ENCODE data around the gene PTPRCAP. TPM values are rescaled to one million over a fixed set of nuclear protein-coding genes. Genes with fewer than 3 reads are reported as not detected.

Gene PTPRCAP
- total and polyA plus RNA-seq, 10 of the 15 experiments (the other 5 are each of a cell fraction or from before 2014, with no cell fraction given): 4.7 to 266 (median 125) TPM

DNA sequence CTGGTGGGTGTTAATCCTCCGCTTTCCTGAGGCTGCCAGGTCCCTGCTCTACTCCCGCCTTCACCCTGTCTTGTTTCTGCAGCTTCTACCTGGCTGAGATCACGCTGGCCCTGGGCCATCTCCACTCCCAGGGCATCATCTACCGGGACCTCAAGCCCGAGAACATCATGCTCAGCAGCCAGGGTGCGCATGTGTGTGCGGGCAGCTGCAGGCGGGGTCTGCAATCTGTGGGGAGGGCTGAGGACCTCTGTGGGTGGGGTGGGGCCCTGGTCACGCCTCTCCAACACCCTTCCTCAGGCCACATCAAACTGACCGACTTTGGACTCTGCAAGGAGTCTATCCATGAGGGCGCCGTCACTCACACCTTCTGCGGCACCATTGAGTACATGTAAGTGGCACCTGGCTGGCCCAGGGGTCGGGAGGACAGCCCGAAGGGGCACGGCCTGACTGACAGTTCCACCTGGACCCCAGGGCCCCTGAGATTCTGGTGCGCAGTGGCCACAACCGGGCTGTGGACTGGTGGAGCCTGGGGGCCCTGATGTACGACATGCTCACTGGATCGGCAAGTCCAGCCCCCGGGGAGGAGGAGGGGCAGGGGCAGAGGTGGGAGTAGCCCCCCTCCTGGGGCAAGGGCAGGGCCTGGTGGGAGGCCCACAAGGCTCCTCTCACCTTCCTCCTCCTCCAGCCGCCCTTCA, 4.7 kb downstream of the PTPRCAP start:
- intact Hi-C loops (cut with micrococcal nuclease; ENCODE audit: unreplicated experiment) (no loop called here), in situ Hi-C loops (cut with MboI) (no loop called here)
- no peak for ATAC-seq
- peak overlapping the region; percentile 71; the same call in 1 of the 2 replicates for H3K4me2 ChIP-seq (ENCODE audit: control insufficient read depth, insufficient read depth)
- no peaks in the 10 kb centered on the region for H3K9me3 ChIP-seq (replicated peaks; ENCODE audit: control insufficient read depth, insufficient read depth, low read length)
- H3K27me3 ChIP-seq (replicated peaks in 1 of 2; ENCODE audit: control insufficient read depth in 2 of 2, insufficient read depth in 2 of 2, low read length in 1 of 2): no peaks in the 10 kb centered on the region
- no peak overlapping the region for H3K4me3 ChIP-seq
- peaks cover 6 to 20% of the 10 kb centered on the region in 2 experiments; a peak in 3 of 4 replicates for H3K36me3 ChIP-seq (ENCODE audit: control insufficient read depth in 2 of 2, insufficient read depth in 2 of 2, low read length in 1 of 2)
- FAIRE-seq: no peak
- no peak overlapping the region for H3K27ac ChIP-seq (ENCODE audit: control insufficient read depth, insufficient read depth)
- H4K20me1 ChIP-seq (ENCODE audit: control insufficient read depth, insufficient read depth): no peaks in the 10 kb centered on the region
- TF ChIP-seq POLR2AphosphoS2 (IDR thresholded peaks at IDR 0.05; ENCODE audit: low read depth, low read length) (peak; percentile 43; the same call in 1 of the 2 replicates), ZNF207 (IDR thresholded peaks at IDR 0.05; ENCODE audit: borderline replicate concordance) (no peak), POLR2A (IDR thresholded peaks at IDR 0.05; ENCODE audit: low read depth, low read length) (peak; percentile 68)
- no peak for DNase-seq (ENCODE audit: low read depth, low spot score)
- H2AFZ ChIP-seq (ENCODE audit: control insufficient read depth, low read depth, low read length): no peak overlapping the region
- POLR2A ChIA-PET: interaction anchor here (0.8 to 2.3 kb wide), 2 partner anchors 29 to 31 kb away, joined by 3 to 10 read pairs; partner anchors contain the start of gene PPP1CA
- peaks cover 26% of the 10 kb centered on the region for H3K4me1 ChIP-seq (ENCODE audit: control insufficient read depth, insufficient read depth, low read length)
- RAD21 ChIA-PET (ENCODE audit: unreplicated experiment): interaction anchor here (1.5 kb wide), 1 partner anchor 28 kb away, joined by 3 read pairs; no protein-coding TSS in a partner anchor
- no TSS peak for BruUV-seq (replicated peaks)
- CTCF ChIA-PET: interaction anchor here (0.6 kb wide), 1 partner anchor 108 kb away, joined by 4 read pairs; no protein-coding TSS in a partner anchor
- 87% methylated on average over 20 of the region's 22 CpGs for WGBS (ENCODE audit: insufficient coverage, insufficient replicate concordance, low lambda C conversion rate, missing lambda C conversion rate)
- peaks cover 60% of the 10 kb centered on the region for H3K79me2 ChIP-seq (ENCODE audit: control insufficient read depth, insufficient read depth, low read length)
- no peak overlapping the region for H3K9ac ChIP-seq (ENCODE audit: control insufficient read depth, insufficient read depth, low read length)
- SMC1A ChIA-PET (ENCODE audit: uncharacterized antibody, unreplicated experiment): no interaction called here

DNA sequence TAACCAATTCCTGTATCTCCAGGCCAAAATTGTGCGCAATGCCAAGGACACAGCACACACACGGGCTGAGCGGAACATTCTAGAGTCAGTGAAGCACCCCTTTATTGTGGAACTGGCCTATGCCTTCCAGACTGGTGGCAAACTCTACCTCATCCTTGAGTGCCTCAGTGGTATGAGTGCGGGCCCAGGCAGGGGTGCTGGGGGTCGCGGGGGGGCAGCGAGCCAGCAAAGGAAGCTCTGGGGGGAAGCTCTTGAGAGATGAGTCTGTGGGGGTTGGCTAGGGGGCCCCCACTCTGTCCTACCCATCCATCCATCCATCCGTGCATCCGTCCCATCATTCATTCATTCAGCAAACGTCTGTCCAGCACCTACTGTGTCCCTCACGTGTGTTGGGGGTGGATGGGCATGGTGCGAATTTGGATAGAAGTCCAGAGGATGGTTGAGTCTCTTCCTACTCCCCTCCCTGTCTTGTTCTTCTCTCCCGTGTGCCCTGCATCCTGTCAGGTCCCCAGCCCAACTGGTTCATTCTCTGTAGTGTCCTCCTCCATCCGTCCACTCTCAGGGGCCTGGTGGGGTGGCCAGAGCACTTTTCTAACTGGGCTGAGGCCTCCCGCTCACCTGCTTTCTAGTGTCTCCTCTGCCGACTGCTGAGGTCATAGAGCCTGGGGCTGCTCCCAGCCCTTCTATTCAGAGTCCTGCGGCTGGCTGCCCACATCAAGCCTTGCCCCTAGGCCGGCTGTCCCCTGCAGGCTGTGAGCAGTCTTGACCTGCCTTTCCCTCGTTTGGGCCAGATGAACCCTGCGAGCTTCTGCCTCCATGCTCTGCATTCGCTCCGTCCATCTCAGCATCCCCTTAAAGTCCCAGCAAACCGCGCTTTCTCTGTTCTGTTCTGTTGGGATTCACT, 5.9 kb downstream of the PTPRCAP start:
- no peak overlapping the region for H3K4me2 ChIP-seq (ENCODE audit: control insufficient read depth, insufficient read depth)
- ATAC-seq (no peak), DNase-seq (ENCODE audit: low read depth, low spot score) (no peak), FAIRE-seq (no peak)
- TF ChIP-seq, protein P1, sequence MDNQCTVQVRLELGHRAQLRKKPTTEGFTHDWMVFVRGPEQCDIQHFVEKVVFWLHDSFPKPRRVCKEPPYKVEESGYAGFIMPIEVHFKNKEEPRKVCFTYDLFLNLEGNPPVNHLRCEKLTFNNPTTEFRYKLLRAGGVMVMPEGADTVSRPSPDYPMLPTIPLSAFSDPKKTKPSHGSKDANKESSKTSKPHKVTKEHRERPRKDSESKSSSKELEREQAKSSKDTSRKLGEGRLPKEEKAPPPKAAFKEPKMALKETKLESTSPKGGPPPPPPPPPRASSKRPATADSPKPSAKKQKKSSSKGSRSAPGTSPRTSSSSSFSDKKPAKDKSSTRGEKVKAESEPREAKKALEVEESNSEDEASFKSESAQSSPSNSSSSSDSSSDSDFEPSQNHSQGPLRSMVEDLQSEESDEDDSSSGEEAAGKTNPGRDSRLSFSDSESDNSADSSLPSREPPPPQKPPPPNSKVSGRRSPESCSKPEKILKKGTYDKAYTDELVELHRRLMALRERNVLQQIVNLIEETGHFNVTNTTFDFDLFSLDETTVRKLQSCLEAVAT (IDR thresholded peaks at IDR 0.05): no peak
- peak; percentile 53; the same call in 1 of the 2 replicates for TF ChIP-seq POLR2AphosphoS5 (IDR thresholded peaks at IDR 0.05; ENCODE audit: low read length)
- no peaks in the 10 kb centered on the region for H3K9me3 ChIP-seq (replicated peaks; ENCODE audit: control insufficient read depth, insufficient read depth, low read length)
- peaks cover 26% of the 10 kb centered on the region for H3K4me1 ChIP-seq (ENCODE audit: control insufficient read depth, insufficient read depth, low read length)
- in situ Hi-C loops (cut with MboI): no loop called here
- H3K27me3 ChIP-seq (replicated peaks in 1 of 2; ENCODE audit: control insufficient read depth in 2 of 2, insufficient read depth in 2 of 2, low read length in 1 of 2): no peaks in the 10 kb centered on the region
- ChIA-PET POLR2A (interaction anchor here (0.7 to 4.4 kb wide), 3 partner anchors 9 to 37 kb away, joined by 3 to 22 read pairs (median 4); partner anchors contain the start of gene TMEM134), CTCF (interaction anchor here (0.6 to 1.3 kb wide), 2 partner anchors 30 to 106 kb away, joined by 3 to 4 read pairs; partner anchors contain the start of gene PPP1CA), SMC1A (ENCODE audit: uncharacterized antibody, unreplicated experiment) (no interaction called here), RAD21 (ENCODE audit: unreplicated experiment) (no interaction called here)
- H3K9ac ChIP-seq (ENCODE audit: control insufficient read depth, insufficient read depth, low read length): no peak overlapping the region
- H3K36me3 ChIP-seq (ENCODE audit: control insufficient read depth in 2 of 2, insufficient read depth in 2 of 2, low read length in 1 of 2): peaks cover 6 to 20% of the 10 kb centered on the region in 2 experiments; a peak in 3 of 4 replicates
- H2AFZ ChIP-seq (ENCODE audit: control insufficient read depth, low read depth, low read length): no peak overlapping the region
- H3K4me3 ChIP-seq: no peak overlapping the region
- no TSS peak for BruUV-seq (replicated peaks)
- H3K27ac ChIP-seq (ENCODE audit: control insufficient read depth, insufficient read depth): no peak overlapping the region
- 86% methylated on average over 23 of the region's 24 CpGs for WGBS (ENCODE audit: insufficient coverage, insufficient replicate concordance, low lambda C conversion rate, missing lambda C conversion rate)
- intact Hi-C loops (cut with micrococcal nuclease; ENCODE audit: unreplicated experiment): no loop called here
- H3K79me2 ChIP-seq (ENCODE audit: control insufficient read depth, insufficient read depth, low read length): peaks cover 49% of the 10 kb centered on the region
- no peaks in the 10 kb centered on the region for H4K20me1 ChIP-seq (ENCODE audit: control insufficient read depth, insufficient read depth)

All from GM12878 (cell line).